Gastroesophageal sphincter (tissue), 4 donors: Measurements from ENCODE around the gene FBLN1. TPM values are rescaled to one million over a fixed set of nuclear protein-coding genes. Genes with fewer than 3 reads are reported as not detected.

ENCODE experiments used
- ATAC-seq: fragments of 150-250 bp; one replicate; pipeline ENCODE4 v1.9.1; 2016; ENCODE audit warnings: mild to moderate bottlenecking, moderate library complexity
- H3K27ac ChIP-seq, 4 donors: fragments of 200-600 bp; sonication (generic) in 3 of 4; 1 replicate in 3 of 4; 2 replicates in 1 of 4; pipeline ENCODE4 v1.5.1; 2016 to 2019
- H3K27me3 ChIP-seq: fragments of 200-600 bp; sonication (generic); one replicate; pipeline ENCODE4 v1.5.1; 2019
- H3K36me3 ChIP-seq, 2 donors: fragments of 200-600 bp; sonication (generic); one replicate each; pipeline ENCODE4 v1.5.1; 2019; ENCODE audit warnings: control low read depth in 1 of 2
- H3K4me1 ChIP-seq, 3 donors: fragments of 200-600 bp; sonication (generic); 1 replicate in 2 of 3; 2 replicates in 1 of 3; pipeline ENCODE4 v1.5.1; 2016 to 2019; ENCODE audit warnings: control low read depth in 2 of 3
- H3K4me3 ChIP-seq, 2 donors: fragments of 200-600 bp; sonication (generic); one replicate each; pipeline ENCODE4 v1.5.1; 2019; ENCODE audit warnings: mild to moderate bottlenecking in 1 of 2, moderate library complexity in 1 of 2
- H3K9me3 ChIP-seq, 3 donors: fragments of 200-600 bp; sonication (generic); one replicate each; pipeline ENCODE4 v1.5.1; 2017 to 2019; ENCODE audit warnings: control low read depth in 2 of 3
- EP300 ChIP-seq: sonication (generic); formaldehyde crosslinking; IDR thresholded peaks from one replicate; pipeline ENCODE4 v1.6.1; 2017; ENCODE audit warnings: antibody characterized with exemption, mild to moderate bottlenecking
- POLR2A ChIP-seq, 2 donors: fragments of 450-650 bp; IDR thresholded peaks; one replicate each; pipeline ENCODE4 v1.6.1; 2017; ENCODE audit warnings: antibody characterized with exemption in 2 of 2, mild to moderate bottlenecking in 2 of 2, moderate library complexity in 1 of 2
- POLR2AphosphoS5 ChIP-seq: sonication (generic); formaldehyde crosslinking; IDR thresholded peaks from one replicate; pipeline ENCODE4 v1.6.1; 2017; ENCODE audit warnings: antibody characterized with exemption
- WGBS, 2 donors: methylation state at CpG; one replicate each; pipeline ENCODE4 v1.1.5; 2018; ENCODE audit warnings: low coverage in 1 of 2; 5-methylcytosine and 5-hydroxymethylcytosine counted together
- total RNA-seq, 4 donors: library from RNA; depleted of rRNA; stranded (reverse); fragments of >200 nt; gene quantifications; one replicate each; pipeline ENCODE4 v1.1.0, GENCODE V29; 2016
- TF ChIP-seq, protein P1 (sequence below), 4 experiments: fragments of 200-600 bp in 2 of 4; fragments of 450-650 bp in 2 of 4; sonication (generic) in 1 of 4; IDR thresholded peaks; one replicate each; pipeline ENCODE4 v1.5.1; 2017 to 2019; ENCODE audit warnings: antibody characterized with exemption in 4 of 4, mild to moderate bottlenecking in 2 of 4, moderate library complexity in 2 of 4

FBLN1 gene
- total RNA-seq, 4 donors from 2014 or later = 241 to 597 (median 382) TPM

- peaks cover 0 to 22% of the 10 kb centered on the region in 2 donors for H3K36me3 ChIP-seq
- H3K4me1 ChIP-seq = peaks cover 0 to 54% (median 16%) of the 10 kb centered on the region in 3 donors
- no peak for TF ChIP-seq EP300
- TF ChIP-seq, protein P1, sequence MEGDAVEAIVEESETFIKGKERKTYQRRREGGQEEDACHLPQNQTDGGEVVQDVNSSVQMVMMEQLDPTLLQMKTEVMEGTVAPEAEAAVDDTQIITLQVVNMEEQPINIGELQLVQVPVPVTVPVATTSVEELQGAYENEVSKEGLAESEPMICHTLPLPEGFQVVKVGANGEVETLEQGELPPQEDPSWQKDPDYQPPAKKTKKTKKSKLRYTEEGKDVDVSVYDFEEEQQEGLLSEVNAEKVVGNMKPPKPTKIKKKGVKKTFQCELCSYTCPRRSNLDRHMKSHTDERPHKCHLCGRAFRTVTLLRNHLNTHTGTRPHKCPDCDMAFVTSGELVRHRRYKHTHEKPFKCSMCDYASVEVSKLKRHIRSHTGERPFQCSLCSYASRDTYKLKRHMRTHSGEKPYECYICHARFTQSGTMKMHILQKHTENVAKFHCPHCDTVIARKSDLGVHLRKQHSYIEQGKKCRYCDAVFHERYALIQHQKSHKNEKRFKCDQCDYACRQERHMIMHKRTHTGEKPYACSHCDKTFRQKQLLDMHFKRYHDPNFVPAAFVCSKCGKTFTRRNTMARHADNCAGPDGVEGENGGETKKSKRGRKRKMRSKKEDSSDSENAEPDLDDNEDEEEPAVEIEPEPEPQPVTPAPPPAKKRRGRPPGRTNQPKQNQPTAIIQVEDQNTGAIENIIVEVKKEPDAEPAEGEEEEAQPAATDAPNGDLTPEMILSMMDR (IDR thresholded peaks at IDR 0.05) = no peak
- peak overlapping the region in 3 of 4 donors; percentile 21 to 89 (median 24) for H3K27ac ChIP-seq
- 86 to 88% methylated on average over 2 to 3 of the region's 5 CpGs for WGBS, 2 donors
- H3K27me3 ChIP-seq = peaks cover 3% of the 10 kb centered on the region
- ATAC-seq = no peak
- no peak overlapping the region for H3K4me3 ChIP-seq
- no peaks in the 10 kb centered on the region for H3K9me3 ChIP-seq
These were observed 19.8 kb downstream of the FBLN1 start for GRCh38 chr22:45522462-45522861.

- 0% methylated on average over 1 of the region's 6 CpGs; no CpG with 5 or more reads in 1 of the 2 donors for WGBS, 2 donors
- TF ChIP-seq POLR2A (IDR thresholded peaks at IDR 0.05) = no peak
- TF ChIP-seq, protein P1 (IDR thresholded peaks at IDR 0.05) = no peak
- no peak for TF ChIP-seq EP300
- TF ChIP-seq POLR2AphosphoS5 = no peak
- H3K36me3 ChIP-seq = peaks cover 0 to 22% of the 10 kb centered on the region in 2 donors
- H3K9me3 ChIP-seq = no peaks in the 10 kb centered on the region
- H3K4me3 ChIP-seq = no peak overlapping the region
- H3K4me1 ChIP-seq = peaks cover 0 to 59% (median 22%) of the 10 kb centered on the region in 3 donors
- no peaks in the 10 kb centered on the region for H3K27me3 ChIP-seq
- no peak for ATAC-seq
- H3K27ac ChIP-seq = peak overlapping the region in 3 of 4 donors; percentile 61 to 89 (median 85)
These were observed 21.5 kb downstream of the FBLN1 start for GRCh38 chr22:45524157-45524556.

GRCh38 chr22:45524966-45525365 lies 22.3 kb downstream of the FBLN1 start:
- H3K27me3 ChIP-seq = no peaks in the 10 kb centered on the region
- H3K36me3 ChIP-seq = peaks cover 0 to 23% of the 10 kb centered on the region in 2 donors
- no peak for ATAC-seq
- TF ChIP-seq POLR2A (IDR thresholded peaks at IDR 0.05) (no peak), EP300 (no peak)
- peaks cover 0 to 65% (median 22%) of the 10 kb centered on the region in 3 donors for H3K4me1 ChIP-seq
- no peak overlapping the region for H3K4me3 ChIP-seq
- peak overlapping the region in 3 of 4 donors; percentile 85 to 90 (median 89) for H3K27ac ChIP-seq
- WGBS, 2 donors = 90 to 98% methylated on average over 5 of the region's 5 CpGs
- no peaks in the 10 kb centered on the region for H3K9me3 ChIP-seq

DNA sequence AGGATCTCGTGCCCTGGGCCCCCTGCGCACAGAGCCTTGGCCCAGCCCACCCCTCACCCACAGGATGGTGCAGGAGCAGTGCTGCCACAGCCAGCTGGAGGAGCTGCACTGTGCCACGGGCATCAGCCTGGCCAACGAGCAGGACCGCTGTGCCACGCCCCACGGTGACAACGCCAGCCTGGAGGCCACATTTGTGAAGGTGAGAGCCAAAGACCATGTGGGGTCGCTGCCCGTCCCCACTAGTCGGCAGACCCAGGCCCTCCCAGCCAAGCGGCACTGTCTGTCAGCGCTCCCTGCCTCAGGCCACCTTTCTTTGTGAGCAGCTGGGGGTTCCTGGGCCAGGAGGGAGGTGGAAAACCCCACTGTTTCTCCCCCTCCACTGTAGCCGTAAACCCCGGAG lies 22.8 kb downstream of the FBLN1 start:
- H3K36me3 ChIP-seq = peaks cover 0 to 23% of the 10 kb centered on the region in 2 donors
- peaks cover 0 to 70% (median 22%) of the 10 kb centered on the region in 3 donors for H3K4me1 ChIP-seq
- H3K27me3 ChIP-seq = no peaks in the 10 kb centered on the region
- no peak for ATAC-seq
- H3K4me3 ChIP-seq = no peak overlapping the region
- 80% methylated on average over 2 of the region's 15 CpGs; no CpG with 5 or more reads in 1 of the 2 donors for WGBS, 2 donors
- H3K9me3 ChIP-seq = no peaks in the 10 kb centered on the region
- TF ChIP-seq POLR2AphosphoS5 = no peak
- TF ChIP-seq, protein P1 (IDR thresholded peaks at IDR 0.05) = no peak
- TF ChIP-seq EP300 = no peak
- TF ChIP-seq POLR2A (IDR thresholded peaks at IDR 0.05) = no peak
- peak overlapping the region; percentile 49 to 90 (median 87) for H3K27ac ChIP-seq

GRCh38 chr22:45526281-45526680 lies 23.6 kb downstream of the FBLN1 start:
- 44 to 55% methylated on average over 2 of the region's 8 CpGs for WGBS, 2 donors
- peak overlapping the region; percentile 51 to 90 (median 87) for H3K27ac ChIP-seq
- H3K4me3 ChIP-seq = no peak overlapping the region
- H3K27me3 ChIP-seq = no peaks in the 10 kb centered on the region
- H3K9me3 ChIP-seq = no peaks in the 10 kb centered on the region
- H3K36me3 ChIP-seq = peaks cover 0 to 22% of the 10 kb centered on the region in 2 donors
- peaks cover 0 to 78% (median 24%) of the 10 kb centered on the region in 3 donors for H3K4me1 ChIP-seq
- ATAC-seq = peak; percentile 77
- TF ChIP-seq POLR2A (IDR thresholded peaks at IDR 0.05) = no peak
- TF ChIP-seq POLR2AphosphoS5 = peak; percentile 20
- TF ChIP-seq EP300 = no peak
- TF ChIP-seq, protein P1 (IDR thresholded peaks at IDR 0.05) = no peak
